Upper lobe of left lung (tissue), 6 donors: ENCODE data around the gene ACO1. TPM values are rescaled to one million over a fixed set of nuclear protein-coding genes. Genes with fewer than 3 reads are reported as not detected.

Experiments
- ATAC-seq, 2 donors: fragments of 200-7000 bp; cut with Tn5 transposase; one replicate each; pipeline ENCODE4 v1.9.1; 2022; ENCODE audit warnings: mild to moderate bottlenecking in 2 of 2, moderate library complexity in 2 of 2; ENCODE audit not compliant: low FRiP score in 2 of 2
- DNase-seq, 2 donors: peaks; one replicate each; pipeline ENCODE4 v3.0.0-alpha.2; 2019 to 2020
- H3K27ac ChIP-seq, 4 donors: fragments of 200-600 bp; sonication (generic); one replicate each; pipeline ENCODE4 v1.5.1; 2016 to 2019
- H3K27me3 ChIP-seq, 4 donors: fragments of 200-600 bp; sonication (generic); one replicate each; pipeline ENCODE4 v1.5.1; 2017 to 2019
- H3K36me3 ChIP-seq, 4 donors: fragments of 200-600 bp; sonication (generic); one replicate each; pipeline ENCODE4 v1.5.1; 2016 to 2019
- H3K4me1 ChIP-seq, 4 donors: fragments of 200-600 bp; sonication (generic); one replicate each; pipeline ENCODE4 v1.5.1; 2018 to 2019
- H3K4me3 ChIP-seq, 4 donors: fragments of 200-600 bp; sonication (generic); one replicate each; pipeline ENCODE4 v1.5.1; 2017 to 2019; ENCODE audit warnings: mild to moderate bottlenecking in 2 of 4, moderate library complexity in 1 of 4
- H3K9me3 ChIP-seq, 4 donors: fragments of 200-600 bp; sonication (generic); one replicate each; pipeline ENCODE4 v1.5.1; 2018 to 2019
- CTCF ChIP-seq, 6 experiments: fragments of 450-650 bp in 4 of 6; fragments of 200-600 bp in 2 of 6; sonication (generic) in 2 of 6; IDR thresholded peaks; one replicate each; pipeline ENCODE4 v1.5.1; 2016 to 2019; ENCODE audit warnings: antibody characterized with exemption in 6 of 6
- EP300 ChIP-seq, 4 donors: sonication (generic); formaldehyde crosslinking; IDR thresholded peaks; one replicate each; pipeline ENCODE4 v1.5.1; 2017; ENCODE audit warnings: antibody characterized with exemption in 4 of 4, control low read depth in 2 of 4
- POLR2A ChIP-seq, 4 donors: fragments of 450-650 bp; IDR thresholded peaks; one replicate each; pipeline ENCODE4 v1.5.1; 2016 to 2017; ENCODE audit warnings: antibody characterized with exemption in 4 of 4, mild to moderate bottlenecking in 2 of 4
- POLR2AphosphoS5 ChIP-seq, 2 donors: sonication (generic); formaldehyde crosslinking; IDR thresholded peaks; one replicate each; pipeline ENCODE4 v1.5.1; 2017; ENCODE audit warnings: antibody characterized with exemption in 2 of 2
- WGBS, 2 donors: methylation state at CpG; one replicate each; pipeline ENCODE4 v1.1.5; 2017 to 2018; 5-methylcytosine and 5-hydroxymethylcytosine counted together
- total RNA-seq, 6 donors: library from RNA; depleted of rRNA in 4 of 6; stranded (reverse); fragments of >200 nt in 4 of 6; gene quantifications; one replicate each; pipeline versions ENCODE4 v1.1.0 to v1.2.1, GENCODE V29; 2016 to 2021
- donor health status: DM: no; HTN: no; CAD: no; lungs with moderate emphysema.
- donor health status: DM: no; HTN: yes; CAD: no; lungs with severe emphysema.

ACO1 gene
- total RNA-seq, 6 donors from 2014 or later = 12.4 to 33.0 (median 29.1) TPM

- no peak for DNase-seq
- Histone ChIP-seq H3K36me3 (peaks cover 6 to 14% (median 11%) of the 10 kb centered on the region in 4 donors), H3K4me3 (no peak overlapping the region), H3K27ac (no peak overlapping the region), H3K27me3 (no peaks in the 10 kb centered on the region), H3K9me3 (no peaks in the 10 kb centered on the region), H3K4me1 (peaks cover 0 to 6% (median 0%) of the 10 kb centered on the region in 4 donors)
- TF ChIP-seq POLR2AphosphoS5 (IDR thresholded peaks at IDR 0.05) (no peak), EP300 (IDR thresholded peaks at IDR 0.05) (no peak), CTCF (IDR thresholded peaks at IDR 0.05) (no peak), POLR2A (IDR thresholded peaks at IDR 0.05) (no peak)
- WGBS, 2 donors = 73 to 95% methylated on average over 1 of the region's 1 CpG
- no peak for ATAC-seq
These were observed 17.0 kb downstream of the ACO1 start for GRCh38 chr9:32401488-32401887.

GRCh38 chr9:32403567-32404260 is 19.3 kb downstream of the ACO1 start:
- no peak overlapping the region for H3K27ac ChIP-seq
- H3K4me1 ChIP-seq = peaks cover 0 to 6% (median 0%) of the 10 kb centered on the region in 4 donors
- H3K4me3 ChIP-seq = no peak overlapping the region
- H3K9me3 ChIP-seq = no peaks in the 10 kb centered on the region
- no peak for TF ChIP-seq POLR2A (IDR thresholded peaks at IDR 0.05)
- TF ChIP-seq CTCF (IDR thresholded peaks at IDR 0.05) = no peak
- no peak for TF ChIP-seq EP300 (IDR thresholded peaks at IDR 0.05)
- TF ChIP-seq POLR2AphosphoS5 (IDR thresholded peaks at IDR 0.05) = no peak
- WGBS, 2 donors = 80 to 84% methylated on average over 3 of the region's 3 CpGs
- no peaks in the 10 kb centered on the region for H3K27me3 ChIP-seq
- ATAC-seq = no peak
- peaks cover 14 to 36% (median 30%) of the 10 kb centered on the region in 4 donors for H3K36me3 ChIP-seq
- DNase-seq = no peak

GRCh38 chr9:32404402-32404801 is 20.0 kb downstream of the ACO1 start:
- Histone ChIP-seq H3K9me3 (no peaks in the 10 kb centered on the region), H3K36me3 (peaks cover 16 to 43% (median 34%) of the 10 kb centered on the region in 4 donors), H3K27me3 (no peaks in the 10 kb centered on the region), H3K4me3 (no peak overlapping the region), H3K27ac (no peak overlapping the region), H3K4me1 (peaks cover 0 to 4% (median 0%) of the 10 kb centered on the region in 4 donors)
- WGBS, 2 donors = 75 to 100% methylated on average over 1 of the region's 1 CpG
- DNase-seq (no peak), ATAC-seq (no peak)
- no peak for TF ChIP-seq EP300 (IDR thresholded peaks at IDR 0.05)
- TF ChIP-seq POLR2AphosphoS5 (IDR thresholded peaks at IDR 0.05) = no peak
- no peak for TF ChIP-seq CTCF (IDR thresholded peaks at IDR 0.05)
- TF ChIP-seq POLR2A (IDR thresholded peaks at IDR 0.05) = no peak

- WGBS, 2 donors = 79 to 81% methylated on average over 8 of the region's 8 CpGs
- no peak for ATAC-seq
These were observed 20.4 kb downstream of the ACO1 start for GRCh38 chr9:32404856-32405255.

More at GRCh38 chr9:32404856-32405255, 20.4 kb downstream of the ACO1 start:
- Histone ChIP-seq H3K4me3 (no peak overlapping the region), H3K4me1 (peaks cover 0 to 4% (median 0%) of the 10 kb centered on the region in 4 donors), H3K27me3 (no peaks in the 10 kb centered on the region), H3K27ac (no peak overlapping the region), H3K36me3 (peaks cover 16 to 47% (median 34%) of the 10 kb centered on the region in 4 donors), H3K9me3 (no peaks in the 10 kb centered on the region)
- TF ChIP-seq POLR2AphosphoS5 (IDR thresholded peaks at IDR 0.05) (no peak), EP300 (IDR thresholded peaks at IDR 0.05) (no peak), CTCF (IDR thresholded peaks at IDR 0.05) (no peak), POLR2A (IDR thresholded peaks at IDR 0.05) (no peak)
- DNase-seq = no peak
